Chondrocyte (in vitro differentiated cells): ENCODE measurements around the gene NLRP1. TPM values are rescaled to one million over a fixed set of nuclear protein-coding genes. Genes with fewer than 3 reads are reported as not detected.

Source experiments
- DNase-seq: peaks from one replicate; pipeline ENCODE4 v3.0.0; 2021; ENCODE audit warnings: mixed read lengths, low spot score
- H3K27ac Mint-ChIP-seq: one replicate; pipeline ENCODE4 v1.8.0; 2021; ENCODE audit warnings: mild to moderate bottlenecking, moderate library complexity, mixed read lengths; ENCODE audit not compliant: unreplicated experiment
- H3K27me3 Mint-ChIP-seq: 2 replicates; pipeline ENCODE4 v1.8.0; 2021; ENCODE audit warnings: low read depth, mixed read lengths
- H3K36me3 Mint-ChIP-seq: 2 replicates; pipeline ENCODE4 v1.8.0; 2021; ENCODE audit warnings: low read depth, mixed read lengths
- H3K4me1 Mint-ChIP-seq: 2 replicates; pipeline ENCODE4 v1.8.0; 2021; ENCODE audit warnings: low read depth, mild to moderate bottlenecking, mixed read lengths
- H3K4me3 Mint-ChIP-seq: one replicate; pipeline ENCODE4 v1.8.0; 2021; ENCODE audit warnings: mild to moderate bottlenecking, moderate library complexity, mixed read lengths; ENCODE audit not compliant: unreplicated experiment
- H3K9me3 Mint-ChIP-seq: 2 replicates; pipeline ENCODE4 v1.8.0; 2021; ENCODE audit warnings: low read depth, mixed read lengths
- CTCF ChIP-seq: fragments of 200-600 bp; sonication (generic); IDR thresholded peaks from 2 replicates; pipeline ENCODE4 v1.5.0; 2021; ENCODE audit warnings: antibody characterized with exemption, mild to moderate bottlenecking, moderate library complexity
- long read RNA-seq: library from polyadenylated mRNA; stranded (forward); transcript quantifications from one replicate; pipeline ENCODE4 v2.0.0, GENCODE V29; 2021
- total RNA-seq: library from RNA; stranded (reverse); gene quantifications from 3 replicates; pipeline ENCODE4 v1.2.1, GENCODE V29; 2021

The NLRP1 gene
- total RNA-seq: 24.7 to 37.2 TPM (median 24.8 TPM) in 3 replicates
- long read RNA-seq, full-length matches to known transcripts: 21 of 27 reads
- long read RNA-seq, partial matches to known transcripts: 1 of 27 reads
- long read RNA-seq, other reads (novel, unspliced or antisense): 5 of 27 reads

GRCh38 chr17:5584383-5585286, at the start of gene NLRP1:
Gene NLRP1, minus strand, starts transcription at chr17:5584509. Its CDS starts 552 bp downstream, at chr17:5583957.
- Mint-ChIP-seq H3K27ac (peak within 1 kb of the TSS; percentile 62), H3K4me3 (peak within 1 kb of the TSS; percentile 52), H3K4me1 (peaks cover 29% of the 10 kb centered on the region), H3K27me3 (no peaks in the 10 kb centered on the region), H3K9me3 (no peaks in the 10 kb centered on the region), H3K36me3 (no peaks in the 10 kb centered on the region)
- no peak for TF ChIP-seq CTCF
- no peak for DNase-seq

- no peak for DNase-seq
- Mint-ChIP-seq H3K9me3 (no peaks in the 10 kb centered on the region), H3K36me3 (no peaks in the 10 kb centered on the region), H3K27ac (no peak overlapping the region), H3K4me3 (no peak overlapping the region), H3K4me1 (no peaks in the 10 kb centered on the region), H3K27me3 (peaks cover 36% of the 10 kb centered on the region)
- TF ChIP-seq CTCF: no peak
These were observed 47.8 kb upstream of the NLRP1 start for GRCh38 chr17:5631958-5632590.

GRCh38 chr17:5630434-5630833, 46.1 kb upstream of the NLRP1 start:
- no peaks in the 10 kb centered on the region for H3K36me3 Mint-ChIP-seq
- no peak for DNase-seq
- TF ChIP-seq CTCF: no peak
- H3K27ac Mint-ChIP-seq: no peak overlapping the region
- no peak overlapping the region for H3K4me3 Mint-ChIP-seq
- peaks cover 26% of the 10 kb centered on the region for H3K27me3 Mint-ChIP-seq
- H3K4me1 Mint-ChIP-seq: no peaks in the 10 kb centered on the region
- H3K9me3 Mint-ChIP-seq: no peaks in the 10 kb centered on the region

GRCh38 chr17:5629128-5629527, 44.8 kb upstream of the NLRP1 start:
- Mint-ChIP-seq H3K4me3 (no peak overlapping the region), H3K36me3 (no peaks in the 10 kb centered on the region), H3K27me3 (peaks cover 22% of the 10 kb centered on the region), H3K27ac (no peak overlapping the region), H3K4me1 (no peaks in the 10 kb centered on the region), H3K9me3 (no peaks in the 10 kb centered on the region)
- DNase-seq: no peak
- TF ChIP-seq CTCF: no peak

- TF ChIP-seq CTCF: no peak
- H3K4me1 Mint-ChIP-seq: no peaks in the 10 kb centered on the region
- peaks cover 22% of the 10 kb centered on the region for H3K27me3 Mint-ChIP-seq
- no peak overlapping the region for H3K4me3 Mint-ChIP-seq
- H3K9me3 Mint-ChIP-seq: no peaks in the 10 kb centered on the region
- no peak overlapping the region for H3K27ac Mint-ChIP-seq
- H3K36me3 Mint-ChIP-seq: no peaks in the 10 kb centered on the region
- DNase-seq: no peak
These were observed 44.0 kb upstream of the NLRP1 start for GRCh38 chr17:5628262-5628661.
